ENCODE results near the gene SLC15A5. TPM values are rescaled to one million over a fixed set of nuclear protein-coding genes. Genes with fewer than 3 reads are reported as not detected.

Gene SLC15A5
- total RNA-seq, 2 donors from 2014 or later: not detected

DNA sequence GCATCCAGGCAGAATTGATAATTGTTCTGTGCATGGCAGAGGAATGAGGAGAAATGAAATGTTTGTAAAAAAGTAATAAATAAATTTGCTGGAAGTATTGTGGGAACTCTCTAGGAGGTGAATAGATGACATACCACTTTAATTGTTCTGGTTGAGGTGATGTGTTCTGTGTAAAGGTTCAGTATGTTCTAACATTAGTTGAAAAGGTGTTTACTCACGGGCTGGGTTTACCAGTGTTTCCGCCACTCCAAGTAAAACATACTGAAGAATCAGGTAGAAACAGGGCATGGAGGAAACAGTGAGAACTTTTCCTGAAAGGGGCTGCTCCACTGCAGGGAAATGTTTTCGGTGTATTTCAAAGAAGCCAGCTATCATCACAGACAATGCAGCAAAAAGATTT, 53.3 kb downstream of the SLC15A5 start:
- Histone ChIP-seq H3K4me3 (no peak overlapping the region), H3K27me3 (replicated peaks; ENCODE audit: insufficient read depth) (no peaks in the 10 kb centered on the region)
- intact Hi-C loops (cut with DNase I): no loop called here

DNA sequence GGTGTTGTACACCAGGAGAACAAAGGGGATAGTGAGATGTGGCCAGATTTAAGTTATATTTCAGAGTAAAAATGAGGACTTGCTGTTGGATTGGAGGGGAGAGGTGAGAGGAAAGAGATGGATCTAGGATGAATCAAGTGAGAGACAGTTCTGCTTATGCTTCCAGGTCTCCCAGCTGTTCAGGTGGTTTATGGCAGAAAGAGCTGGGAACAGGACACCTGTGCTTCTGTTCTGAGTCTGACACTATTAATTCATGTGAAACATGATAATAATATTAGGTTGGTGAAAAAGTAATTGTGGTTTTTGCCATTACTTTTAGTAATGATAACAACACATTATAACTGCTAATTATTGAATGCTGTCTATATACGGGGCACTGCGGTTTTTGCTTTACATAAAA, 55.7 kb downstream of the SLC15A5 start:
- no peak for DNase-seq (ENCODE audit: low spot score)
- 90% methylated on average over 2 of the region's 2 CpGs for WGBS
- Histone ChIP-seq H3K27me3 (replicated peaks; ENCODE audit: insufficient read depth) (no peaks in the 10 kb centered on the region), H3K9me3 (no peaks in the 10 kb centered on the region), H3K4me3 (no peak overlapping the region), H3K36me3 (no peaks in the 10 kb centered on the region), H3K4me1 (replicated peaks) (no peaks in the 10 kb centered on the region), H3K27ac (no peak overlapping the region)
- no peak for TF ChIP-seq POLR2A (IDR thresholded peaks at IDR 0.05)
- TF ChIP-seq, protein P1, sequence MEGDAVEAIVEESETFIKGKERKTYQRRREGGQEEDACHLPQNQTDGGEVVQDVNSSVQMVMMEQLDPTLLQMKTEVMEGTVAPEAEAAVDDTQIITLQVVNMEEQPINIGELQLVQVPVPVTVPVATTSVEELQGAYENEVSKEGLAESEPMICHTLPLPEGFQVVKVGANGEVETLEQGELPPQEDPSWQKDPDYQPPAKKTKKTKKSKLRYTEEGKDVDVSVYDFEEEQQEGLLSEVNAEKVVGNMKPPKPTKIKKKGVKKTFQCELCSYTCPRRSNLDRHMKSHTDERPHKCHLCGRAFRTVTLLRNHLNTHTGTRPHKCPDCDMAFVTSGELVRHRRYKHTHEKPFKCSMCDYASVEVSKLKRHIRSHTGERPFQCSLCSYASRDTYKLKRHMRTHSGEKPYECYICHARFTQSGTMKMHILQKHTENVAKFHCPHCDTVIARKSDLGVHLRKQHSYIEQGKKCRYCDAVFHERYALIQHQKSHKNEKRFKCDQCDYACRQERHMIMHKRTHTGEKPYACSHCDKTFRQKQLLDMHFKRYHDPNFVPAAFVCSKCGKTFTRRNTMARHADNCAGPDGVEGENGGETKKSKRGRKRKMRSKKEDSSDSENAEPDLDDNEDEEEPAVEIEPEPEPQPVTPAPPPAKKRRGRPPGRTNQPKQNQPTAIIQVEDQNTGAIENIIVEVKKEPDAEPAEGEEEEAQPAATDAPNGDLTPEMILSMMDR (IDR thresholded peaks at IDR 0.05): no peak
- TF ChIP-seq POLR2AphosphoS5 (IDR thresholded peaks at IDR 0.05): no peak
- intact Hi-C loops (cut with DNase I): no loop called here

More for the DNA sequence above, 53.3 kb downstream of the SLC15A5 start:
- DNase-seq (ENCODE audit: low spot score): peak; percentile 23
- no peaks in the 10 kb centered on the region for H3K36me3 ChIP-seq
- H3K27ac ChIP-seq: peak overlapping the region; percentile 18 to 50
- WGBS: 75% methylated on average over 3 of the region's 3 CpGs
- H3K9me3 ChIP-seq: no peaks in the 10 kb centered on the region
- no peaks in the 10 kb centered on the region for H3K4me1 ChIP-seq (replicated peaks)
- no peak for TF ChIP-seq POLR2A (IDR thresholded peaks at IDR 0.05)
- TF ChIP-seq POLR2AphosphoS5 (IDR thresholded peaks at IDR 0.05): peak; percentile 64

DNA sequence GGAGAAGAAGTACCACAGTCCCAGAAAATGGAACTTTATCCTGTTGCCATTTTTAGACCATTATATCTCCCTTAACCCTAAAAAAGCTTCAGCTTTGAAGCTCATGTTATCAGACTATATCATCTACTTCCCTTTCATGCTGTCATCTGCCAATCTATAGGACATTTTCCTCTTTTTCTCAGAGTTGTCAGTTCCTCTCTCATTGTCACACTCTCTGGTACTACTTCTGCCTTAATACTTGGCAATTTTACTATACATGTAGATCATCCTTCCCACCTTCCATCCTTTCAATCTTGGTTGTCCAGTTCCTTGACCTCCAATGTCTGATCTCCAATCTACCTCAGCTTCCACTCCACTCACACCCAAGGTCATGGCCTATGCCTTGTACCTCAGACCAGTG, 57.4 kb downstream of the SLC15A5 start:
- no peak for TF ChIP-seq POLR2A (IDR thresholded peaks at IDR 0.05)
- TF ChIP-seq POLR2AphosphoS5 (IDR thresholded peaks at IDR 0.05): no peak
- TF ChIP-seq, protein P1 (IDR thresholded peaks at IDR 0.05): no peak
- Histone ChIP-seq H3K4me3 (no peak overlapping the region), H3K4me1 (replicated peaks) (no peaks in the 10 kb centered on the region), H3K36me3 (no peaks in the 10 kb centered on the region), H3K9me3 (no peaks in the 10 kb centered on the region), H3K27me3 (replicated peaks; ENCODE audit: insufficient read depth) (no peaks in the 10 kb centered on the region), H3K27ac (no peak overlapping the region)
- intact Hi-C loops (cut with DNase I): no loop called here
- DNase-seq (ENCODE audit: low spot score): no peak

DNA sequence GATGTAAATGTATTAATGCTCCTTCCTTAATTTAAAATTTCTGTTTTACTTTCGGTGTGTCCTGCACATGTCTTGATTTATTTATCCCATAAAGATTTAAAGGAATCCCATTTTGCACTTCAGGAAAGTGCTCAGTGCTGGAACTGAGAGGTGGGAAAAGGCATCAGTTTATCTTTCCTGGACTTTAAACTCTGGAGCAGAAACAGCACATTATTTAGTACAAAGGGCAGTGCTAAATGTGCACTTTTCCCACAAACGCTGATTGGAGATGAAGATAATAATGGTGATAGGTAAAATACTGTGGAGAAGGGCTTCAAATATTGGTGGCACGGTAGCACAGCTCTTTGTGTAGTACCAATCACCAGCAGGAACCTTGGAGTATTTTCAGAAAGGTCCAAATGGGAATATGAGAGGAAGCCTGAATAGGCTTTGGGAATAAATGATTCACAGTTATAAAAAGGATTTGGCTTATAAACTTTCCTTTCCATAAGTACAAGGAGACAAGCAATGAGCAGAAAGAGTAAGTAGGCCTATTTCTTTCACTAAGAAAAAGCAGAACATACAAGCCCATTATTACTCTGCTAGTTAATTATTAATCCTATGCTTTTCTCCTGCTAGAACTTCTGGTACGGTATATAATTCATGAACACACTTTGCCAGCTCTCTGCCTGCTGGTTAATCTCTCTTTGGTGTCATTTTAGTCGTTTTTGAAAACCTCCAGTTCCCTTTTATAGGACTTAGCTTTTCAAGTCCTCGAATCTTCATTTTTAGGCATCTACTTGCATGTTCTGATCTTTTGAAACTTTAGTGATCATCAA, 58.3 kb downstream of the SLC15A5 start:
- no peak overlapping the region for H3K27ac ChIP-seq

DNA sequence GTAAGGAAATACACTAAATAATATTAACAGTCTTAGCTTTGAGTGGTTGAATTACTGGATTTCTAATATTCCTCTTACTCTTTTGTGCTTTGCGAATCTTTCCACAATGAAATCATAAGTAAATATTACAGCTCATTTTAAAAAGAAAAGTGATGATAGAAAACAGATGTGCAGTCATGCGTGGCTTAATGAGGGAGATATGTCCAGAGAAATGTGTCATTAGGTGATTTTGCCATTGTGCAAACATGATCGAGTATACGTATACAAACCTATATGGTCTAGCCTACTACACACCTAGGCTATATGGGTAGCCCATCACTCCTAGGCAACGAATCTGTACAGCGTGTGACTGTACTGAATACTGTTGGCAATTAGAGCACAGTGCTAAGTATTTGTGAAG, 59.3 kb downstream of the SLC15A5 start:
- H3K9me3 ChIP-seq: no peaks in the 10 kb centered on the region
- no peak overlapping the region for H3K27ac ChIP-seq
- intact Hi-C loops (cut with DNase I): no loop called here
- H3K4me1 ChIP-seq (replicated peaks): no peaks in the 10 kb centered on the region
- 78% methylated on average over 6 of the region's 6 CpGs for WGBS
- no peak for DNase-seq (ENCODE audit: low spot score)
- H3K27me3 ChIP-seq (replicated peaks; ENCODE audit: insufficient read depth): no peaks in the 10 kb centered on the region
- TF ChIP-seq, protein P1 (IDR thresholded peaks at IDR 0.05): no peak
- TF ChIP-seq POLR2A (IDR thresholded peaks at IDR 0.05): no peak
- TF ChIP-seq POLR2AphosphoS5 (IDR thresholded peaks at IDR 0.05): no peak
- no peak overlapping the region for H3K4me3 ChIP-seq
- H3K36me3 ChIP-seq: no peaks in the 10 kb centered on the region

More for the DNA sequence above, 58.3 kb downstream of the SLC15A5 start:
- no peak overlapping the region for H3K4me3 ChIP-seq
- no peaks in the 10 kb centered on the region for H3K36me3 ChIP-seq
- no peaks in the 10 kb centered on the region for H3K4me1 ChIP-seq (replicated peaks)
- WGBS: 48% methylated on average over 6 of the region's 6 CpGs
- no peaks in the 10 kb centered on the region for H3K27me3 ChIP-seq (replicated peaks; ENCODE audit: insufficient read depth)
- intact Hi-C loops (cut with DNase I): no loop called here
- no peaks in the 10 kb centered on the region for H3K9me3 ChIP-seq
- TF ChIP-seq POLR2AphosphoS5 (IDR thresholded peaks at IDR 0.05): no peak
- no peak for TF ChIP-seq POLR2A (IDR thresholded peaks at IDR 0.05)
- TF ChIP-seq, protein P1 (IDR thresholded peaks at IDR 0.05): no peak
- no peak for DNase-seq (ENCODE audit: low spot score)
